K562 (cell line): ENCODE results near the gene RASSF3. TPM values are rescaled to one million over a fixed set of nuclear protein-coding genes. Genes with fewer than 3 reads are reported as not detected.

Experiments
- ATAC-seq: fragments of 200-7000 bp; cut with Tn5 transposase; 3 replicates; pipeline ENCODE4 v1.9.1; 2020; ENCODE audit warnings: moderate library complexity
- BruUV-seq: library from RNA; stranded (reverse); fragments of 400-500 nt; replicated peaks from 2 replicates; lab custom pipeline; 2021; lab: Mats Ljungman, UMichigan
- CTCF ChIA-PET: fragments of 300-600 bp; formaldehyde crosslinking; extraction: SDS; loops from one replicate; lab custom pipeline; 2021; ENCODE audit warnings: low intra/inter-chr PET ratio; lab: Yijun Ruan, JAX
- POLR2A ChIA-PET: fragments of 300-600, 350-650 bp; sonication (Branson Sonifier 250); formaldehyde crosslinking; extraction: SDS; loops from one replicate; lab custom pipeline; 2021; ENCODE audit warnings: antibody characterized with exemption, inconsistent platforms; lab: Yijun Ruan, JAX
- DNase-seq, 4 experiments: peaks; one replicate each; pipeline versions ENCODE4 v3.0.0 to v3.0.0-alpha.2; 2011 to 2018; ENCODE audit warnings: low spot score in 3 of 4, mixed read lengths in 3 of 4; ENCODE audit errors: extremely low read depth in 1 of 4
- FAIRE-seq: peaks from 2 replicates; lab custom pipeline; 2011; peaks lifted over from hg19 to GRCh38; lab: Jason Lieb, UNC
- H2AFZ ChIP-seq: 2 replicates; pipeline ENCODE4 v1.6.0; 2011; ENCODE audit warnings: low read depth, low read length, control low read depth, inconsistent platforms
- H3K27ac ChIP-seq: fragments of 200-600 bp; 3 replicates; pipeline ENCODE4 v1.8.0; 2011; ENCODE audit warnings: low read depth, mild to moderate bottlenecking, control low read depth, inconsistent platforms, low read length, moderate library complexity, mixed read lengths; ENCODE audit errors: extremely low read depth
- H3K27me3 ChIP-seq, 2 experiments: fragments of 300-600 bp in 1 of 2; 2 replicates in 1 of 2; 3 replicates in 1 of 2; pipeline versions ENCODE4 v1.6.0 to v1.8.0; 2011; ENCODE audit warnings: inconsistent platforms in 2 of 2, low read length in 2 of 2, mild to moderate bottlenecking in 1 of 2, mixed read lengths in 1 of 2, moderate library complexity in 1 of 2; ENCODE audit not compliant: control insufficient read depth in 2 of 2, insufficient read depth in 2 of 2
- H3K36me3 ChIP-seq: fragments of 300-600 bp; 3 replicates; pipeline ENCODE4 v1.8.0; 2011; ENCODE audit warnings: mild to moderate bottlenecking, low read length, inconsistent platforms; ENCODE audit not compliant: control insufficient read depth, insufficient read depth
- H3K4me1 ChIP-seq, 2 experiments: fragments of 200-600 bp in 1 of 2; replicated peaks in 1 of 2; 2 replicates in 1 of 2; 3 replicates in 1 of 2; pipeline versions ENCODE4 v1.5.1 to v1.8.0; 2011; ENCODE audit warnings: inconsistent platforms in 2 of 2, low read length in 2 of 2, mild to moderate bottlenecking in 1 of 2, mixed read lengths in 1 of 2, moderate library complexity in 1 of 2; ENCODE audit not compliant: control insufficient read depth in 2 of 2, insufficient read depth in 2 of 2
- H3K4me2 ChIP-seq: 2 replicates; pipeline ENCODE4 v1.6.1; 2011; ENCODE audit warnings: low read length, control low read depth, inconsistent platforms, mixed read lengths; ENCODE audit not compliant: insufficient read depth
- H3K4me3 ChIP-seq: fragments of 200-600 bp; sonication (generic), shearing (Covaris generic); 2 replicates; pipeline ENCODE4 v1.5.1; 2016; ENCODE audit warnings: control low read depth, inconsistent platforms
- H3K79me2 ChIP-seq: fragments of 200-600 bp; 3 replicates; pipeline ENCODE4 v1.8.0; 2011; ENCODE audit warnings: low read length, inconsistent platforms; ENCODE audit not compliant: control insufficient read depth, insufficient read depth
- H3K9ac ChIP-seq, 2 experiments: 2 replicates each; pipeline versions ENCODE4 v1.6.0 to v1.6.1; 2011; ENCODE audit warnings: low read depth in 2 of 2, low read length in 2 of 2, control low read depth in 1 of 2, inconsistent platforms in 1 of 2, mild to moderate bottlenecking in 1 of 2, mixed read lengths in 1 of 2; ENCODE audit not compliant: insufficient read depth in 1 of 2
- H3K9me1 ChIP-seq: one replicate; pipeline ENCODE4 v1.6.0; 2011; ENCODE audit warnings: inconsistent platforms, mild to moderate bottlenecking, low read length, moderate library complexity; ENCODE audit not compliant: control insufficient read depth, insufficient read depth
- H3K9me3 ChIP-seq: replicated peaks from 2 replicates; pipeline ENCODE4 v1.5.1; 2011; ENCODE audit warnings: low read depth, low read length, inconsistent platforms; ENCODE audit not compliant: control insufficient read depth, insufficient read depth
- H4K20me1 ChIP-seq: replicated peaks from 2 replicates; pipeline ENCODE4 v1.6.1; 2011; ENCODE audit warnings: low read length, inconsistent platforms, mixed read lengths; ENCODE audit not compliant: control insufficient read depth, insufficient read depth
- E4F1 ChIP-seq: fragments of 250-450 bp; sonication (Bioruptor Pico); IDR thresholded peaks from 2 replicates; pipeline ENCODE4 v1.5.0; 2021; ENCODE audit warnings: mild to moderate bottlenecking, borderline replicate concordance
- ELF1 ChIP-seq: fragments of 200-800 bp; sonication (Bioruptor generic); IDR thresholded peaks from 2 replicates; pipeline ENCODE4 v1.6.1; 2016; ENCODE audit warnings: missing genetic modification characterization, missing compliant biosample characterization
- HNRNPL ChIP-seq: fragments of 200-400 bp; formaldehyde crosslinking; IDR thresholded peaks from 2 replicates; pipeline ENCODE4 v1.6.1; 2017; ENCODE audit warnings: low read depth, mild to moderate bottlenecking, low read length
- NEUROD1 ChIP-seq: fragments of 150-350 bp; IDR thresholded peaks from 2 replicates; pipeline ENCODE4 v1.6.1; 2014; ENCODE audit warnings: borderline replicate concordance, low read length, low read depth; ENCODE audit not compliant: partially characterized antibody
- PATZ1 ChIP-seq: fragments of 250-450 bp; sonication (Bioruptor Pico); IDR thresholded peaks from 2 replicates; pipeline ENCODE4 v1.5.0; 2020; ENCODE audit warnings: mild to moderate bottlenecking, borderline replicate concordance
- PBX2 ChIP-seq, 2 experiments: IDR thresholded peaks in 1 of 2; conservative IDR thresholded peaks in 1 of 2; 2 replicates each; pipeline ENCODE4 v1.6.1; 2016; ENCODE audit warnings: low read depth in 2 of 2, mild to moderate bottlenecking in 1 of 2, missing compliant biosample characterization in 1 of 2, missing genetic modification characterization in 1 of 2, moderate library complexity in 1 of 2
- SMC3 ChIP-seq: conservative IDR thresholded peaks from 2 replicates; pipeline ENCODE4 v1.6.1; 2011; ENCODE audit warnings: low read depth, low read length, improper control_type of control experiment; ENCODE audit not compliant: insufficient read depth
- WGBS: fragments of 100-300 bp; shearing (Covaris generic); methylation state at CpG from one replicate; pipeline ENCODE4 v1.1.6; 2016; ENCODE audit warnings: low coverage, mixed read lengths; ENCODE audit not compliant: insufficient coverage; ENCODE audit errors: missing lambda C conversion rate; 5-methylcytosine and 5-hydroxymethylcytosine counted together
- in situ Hi-C: fragments of 300-500 bp; cut with MboI; formaldehyde crosslinking; loops from 4 replicates; pipeline ENCODE4 v1.15.0; 2018; ENCODE audit warnings: inconsistent platforms, mixed read lengths
- intact Hi-C: fragments of 100-400 bp; cut with micrococcal nuclease; formaldehyde crosslinking; loops from 2 replicates; pipeline ENCODE4 v1.14.2; 2022
- polyA plus RNA-seq, 8 experiments: library from polyadenylated mRNA; depleted of rRNA in 4 of 8; stranded (reverse) in 5 of 8; unstranded in 3 of 8; fragments of >200 nt; fragmentation: Nextera tagmentation in 2 of 8; fragmentation: Illumina TruSeq in 1 of 8; extraction: Ambion mirVana in 2 of 8; extraction: Trizol in 1 of 8; gene quantifications; 2 replicates each; pipeline versions ENCODE4 v1.2.1 to v1.2.3, GENCODE V29; 2011 to 2014; ENCODE audit warnings: inconsistent platforms in 1 of 8, missing spikeins in 1 of 8
- total RNA-seq, 7 experiments: library from RNA; depleted of rRNA in 6 of 7; stranded (reverse); fragments of >200 nt in 6 of 7; fragmentation: Illumina TruSeq in 2 of 7; extraction: Trizol in 2 of 7; gene quantifications; 2 replicates each; pipeline versions ENCODE4 v1.2.1 to v1.2.3, GENCODE V29; 2011 to 2021; ENCODE audit warnings: low replicate concordance in 1 of 7

The RASSF3 gene
- total and polyA plus RNA-seq, 9 of the 15 experiments (the other 6 are each of a cell fraction or from before 2014, with no cell fraction given) = 3.7 to 39.2 (median 20.2) TPM

- no peaks in the 10 kb centered on the region for H3K9me3 ChIP-seq
- no peak overlapping the region for H3K9ac ChIP-seq
- BruUV-seq = no TSS peak
- TF ChIP-seq NEUROD1 (no peak), ELF1 (tag) (no peak)
- DNase-seq = no peak
- in situ Hi-C loops = no loop called here
- no peak for FAIRE-seq
- H3K36me3 ChIP-seq = no peaks in the 10 kb centered on the region
- peaks cover 6 to 7% of the 10 kb centered on the region in 2 experiments; a peak in 3 of 5 replicates for H3K27me3 ChIP-seq
- no peaks in the 10 kb centered on the region for H3K4me1 ChIP-seq
- H3K4me2 ChIP-seq = no peak overlapping the region
- no peak overlapping the region for H3K27ac ChIP-seq
- intact Hi-C loops = no loop called here
- WGBS = 3% methylated on average over 2 of the region's 2 CpGs
- ChIA-PET CTCF (no interaction called here), POLR2A (no interaction called here)
- no peaks in the 10 kb centered on the region for H3K9me1 ChIP-seq
- no peaks in the 10 kb centered on the region for H3K79me2 ChIP-seq
- no peak for ATAC-seq
- no peaks in the 10 kb centered on the region for H4K20me1 ChIP-seq
- no peak overlapping the region for H3K4me3 ChIP-seq
- H2AFZ ChIP-seq = no peak overlapping the region
Observed at GRCh38 chr12:64580681-64581080, 29.6 kb upstream of the RASSF3 start.

- CTCF ChIA-PET = no interaction called here
- H3K9me1 ChIP-seq = no peaks in the 10 kb centered on the region
- intact Hi-C loops = no loop called here
- no peak for FAIRE-seq
- 4% methylated on average over 3 of the region's 3 CpGs for WGBS
- BruUV-seq = no TSS peak
- H3K4me1 ChIP-seq = no peaks in the 10 kb centered on the region
- no peak overlapping the region for H3K4me2 ChIP-seq
- H3K4me3 ChIP-seq = no peak overlapping the region
- no peaks in the 10 kb centered on the region for H3K9me3 ChIP-seq
- H3K79me2 ChIP-seq = no peaks in the 10 kb centered on the region
- DNase-seq = no peak
- no peak for ATAC-seq
- no peak overlapping the region for H2AFZ ChIP-seq
- H3K27me3 ChIP-seq = peaks cover 6 to 7% of the 10 kb centered on the region in 2 experiments; a peak in 3 of 5 replicates
- no peak overlapping the region for H3K9ac ChIP-seq
- no peaks in the 10 kb centered on the region for H3K36me3 ChIP-seq
- H3K27ac ChIP-seq = no peak overlapping the region
- TF ChIP-seq HNRNPL (no peak), PATZ1 (CRISPR knock-in tag) (no peak), E4F1 (CRISPR knock-in tag) (no peak), PBX2 (CRISPR knock-in tag; IDR thresholded peaks at IDR 0.05; ENCODE audit: low read depth) (no peak), PBX2 (tag; conservative IDR thresholded peaks at IDR 0.05; ENCODE audit: low read depth) (0 out of 2 replicates have a peak, but pooled peaks have one; percentile 24), SMC3 (no peak)
- no peaks in the 10 kb centered on the region for H4K20me1 ChIP-seq
- in situ Hi-C loops = no loop called here
- POLR2A ChIA-PET = interaction anchor here (0.5 to 1.6 kb wide), 4 partner anchors 12 to 86 kb away, joined by 3 to 8 read pairs (median 4); no protein-coding TSS in a partner anchor
Observed at GRCh38 chr12:64582114-64582513, 28.2 kb upstream of the RASSF3 start.
